AG10803 (cell line): ENCODE data around the gene TNS1.

Experiments used
- DNase-seq: peaks from one replicate; pipeline ENCODE4 v3.0.0; 2010; ENCODE audit warnings: low read depth
- H3K4me3 ChIP-seq: 2 replicates; pipeline ENCODE4 v1.5.1; 2011; ENCODE audit warnings: mild to moderate bottlenecking, low read length, control low read depth
- TF ChIP-seq, protein P1 (sequence below): conservative IDR thresholded peaks from 2 replicates; pipeline ENCODE4 v1.5.1; 2011; ENCODE audit warnings: mild to moderate bottlenecking, low read length, control low read depth, inconsistent platforms

The TNS1 gene

DNA sequence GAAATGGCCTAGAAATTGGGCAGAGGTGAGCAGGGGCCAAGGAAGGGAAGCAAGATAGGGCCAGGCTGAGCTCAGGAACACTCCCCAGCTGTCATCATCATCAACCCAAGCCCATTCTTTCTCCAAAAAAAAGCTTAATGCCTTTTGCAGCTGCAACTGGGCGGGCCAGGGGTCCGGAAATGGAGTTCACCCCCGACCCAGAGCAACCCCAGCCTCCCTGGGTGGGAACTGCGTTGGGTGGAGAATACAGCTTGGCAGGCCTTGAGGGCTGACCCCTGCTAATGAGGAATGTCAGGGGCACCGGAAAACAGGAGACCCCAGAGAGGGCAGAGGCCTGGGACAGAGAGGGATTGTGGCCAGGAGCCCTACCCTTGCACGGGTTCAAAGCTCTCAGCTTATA lies 64.8 kb downstream of the TNS1 start:
- DNase-seq: no peak
- no peak overlapping the region for H3K4me3 ChIP-seq

DNA sequence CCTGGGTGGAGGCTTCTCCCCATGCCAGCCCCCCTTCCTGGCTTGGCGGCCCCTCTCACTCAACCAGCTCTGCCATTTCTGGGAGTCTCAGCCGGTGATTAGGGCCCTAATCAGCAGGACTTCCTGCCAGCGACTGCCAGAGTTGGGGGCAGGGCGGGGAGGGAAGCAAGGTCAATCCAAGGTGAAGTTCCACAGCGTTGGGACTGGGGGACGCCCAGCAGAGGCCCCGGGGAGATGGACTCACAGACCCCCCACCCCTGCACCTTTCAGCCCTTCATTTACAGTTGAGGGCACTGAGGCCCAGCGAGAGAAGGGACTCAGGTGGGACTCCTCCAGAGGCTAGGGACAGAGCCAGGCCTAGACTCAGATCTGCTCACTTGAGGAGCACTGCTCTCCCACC lies 65.3 kb downstream of the TNS1 start:
- H3K4me3 ChIP-seq: no peak overlapping the region
- TF ChIP-seq, protein P1, sequence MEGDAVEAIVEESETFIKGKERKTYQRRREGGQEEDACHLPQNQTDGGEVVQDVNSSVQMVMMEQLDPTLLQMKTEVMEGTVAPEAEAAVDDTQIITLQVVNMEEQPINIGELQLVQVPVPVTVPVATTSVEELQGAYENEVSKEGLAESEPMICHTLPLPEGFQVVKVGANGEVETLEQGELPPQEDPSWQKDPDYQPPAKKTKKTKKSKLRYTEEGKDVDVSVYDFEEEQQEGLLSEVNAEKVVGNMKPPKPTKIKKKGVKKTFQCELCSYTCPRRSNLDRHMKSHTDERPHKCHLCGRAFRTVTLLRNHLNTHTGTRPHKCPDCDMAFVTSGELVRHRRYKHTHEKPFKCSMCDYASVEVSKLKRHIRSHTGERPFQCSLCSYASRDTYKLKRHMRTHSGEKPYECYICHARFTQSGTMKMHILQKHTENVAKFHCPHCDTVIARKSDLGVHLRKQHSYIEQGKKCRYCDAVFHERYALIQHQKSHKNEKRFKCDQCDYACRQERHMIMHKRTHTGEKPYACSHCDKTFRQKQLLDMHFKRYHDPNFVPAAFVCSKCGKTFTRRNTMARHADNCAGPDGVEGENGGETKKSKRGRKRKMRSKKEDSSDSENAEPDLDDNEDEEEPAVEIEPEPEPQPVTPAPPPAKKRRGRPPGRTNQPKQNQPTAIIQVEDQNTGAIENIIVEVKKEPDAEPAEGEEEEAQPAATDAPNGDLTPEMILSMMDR: no peak
- no peak for DNase-seq

More for the DNA sequence above, 64.8 kb downstream of the TNS1 start:
- TF ChIP-seq, protein P1: no peak

DNA sequence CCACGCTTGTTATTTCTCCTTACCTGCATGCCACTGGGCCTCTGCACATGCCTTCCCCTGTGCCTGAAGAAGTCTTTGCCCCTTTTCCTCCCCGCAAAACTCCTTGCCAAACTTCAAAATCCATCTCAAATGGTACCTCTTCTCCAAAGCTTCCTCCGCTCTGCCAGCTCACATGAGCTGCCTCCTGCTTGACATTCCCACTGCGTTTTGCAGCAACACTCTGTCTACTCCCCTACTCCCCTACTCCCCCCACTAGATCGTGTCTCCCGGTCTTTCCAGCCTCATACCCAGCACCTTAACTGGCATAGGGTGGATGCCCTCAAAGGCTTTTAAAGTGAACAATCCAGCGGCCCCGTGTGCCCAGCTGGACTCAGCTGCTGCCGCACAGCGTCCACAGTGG lies 65.8 kb downstream of the TNS1 start:
- H3K4me3 ChIP-seq: peak overlapping the region; percentile 13; the same call in 1 of the 2 replicates
- DNase-seq: no peak
- TF ChIP-seq, protein P1: no peak

DNA sequence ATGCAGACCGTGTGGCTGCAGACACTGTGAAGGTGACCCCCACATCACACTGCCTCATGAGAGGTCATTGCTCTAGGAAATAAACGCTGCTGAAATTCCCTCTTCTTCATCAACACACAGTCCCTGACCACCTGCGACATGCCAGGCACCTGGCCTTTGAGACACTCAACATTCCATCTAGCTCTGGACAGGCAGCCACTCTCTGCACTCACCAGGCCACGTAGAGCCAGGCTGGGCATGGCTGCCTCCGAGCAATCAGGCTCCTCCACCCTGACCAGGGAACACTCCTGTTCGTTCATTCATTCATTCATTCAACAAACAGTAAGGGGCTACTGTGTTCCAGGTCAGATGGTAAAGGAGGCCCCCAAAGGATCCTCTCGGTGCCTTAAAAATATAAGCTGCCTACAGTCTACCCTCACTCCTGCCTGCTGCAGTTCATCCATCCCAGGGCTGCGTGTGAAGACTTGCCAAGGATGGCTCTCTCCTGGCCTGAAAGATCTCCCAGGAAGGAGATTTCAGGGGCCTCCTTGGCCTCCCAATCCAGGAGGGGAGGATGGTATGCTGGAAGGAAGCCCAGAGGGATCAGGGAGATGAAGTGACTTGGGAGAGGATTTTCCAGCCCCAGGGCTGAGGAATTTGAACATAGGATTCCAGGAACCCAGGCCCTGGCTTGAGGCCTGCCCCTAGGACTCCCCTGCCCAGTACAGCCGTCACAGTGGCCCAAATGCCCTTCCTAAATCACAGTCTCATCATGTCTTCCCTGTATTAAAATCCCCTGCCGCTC lies 66.7 kb downstream of the TNS1 start:
- TF ChIP-seq, protein P1: no peak
- DNase-seq: peak; percentile 77
- H3K4me3 ChIP-seq: no peak overlapping the region

DNA sequence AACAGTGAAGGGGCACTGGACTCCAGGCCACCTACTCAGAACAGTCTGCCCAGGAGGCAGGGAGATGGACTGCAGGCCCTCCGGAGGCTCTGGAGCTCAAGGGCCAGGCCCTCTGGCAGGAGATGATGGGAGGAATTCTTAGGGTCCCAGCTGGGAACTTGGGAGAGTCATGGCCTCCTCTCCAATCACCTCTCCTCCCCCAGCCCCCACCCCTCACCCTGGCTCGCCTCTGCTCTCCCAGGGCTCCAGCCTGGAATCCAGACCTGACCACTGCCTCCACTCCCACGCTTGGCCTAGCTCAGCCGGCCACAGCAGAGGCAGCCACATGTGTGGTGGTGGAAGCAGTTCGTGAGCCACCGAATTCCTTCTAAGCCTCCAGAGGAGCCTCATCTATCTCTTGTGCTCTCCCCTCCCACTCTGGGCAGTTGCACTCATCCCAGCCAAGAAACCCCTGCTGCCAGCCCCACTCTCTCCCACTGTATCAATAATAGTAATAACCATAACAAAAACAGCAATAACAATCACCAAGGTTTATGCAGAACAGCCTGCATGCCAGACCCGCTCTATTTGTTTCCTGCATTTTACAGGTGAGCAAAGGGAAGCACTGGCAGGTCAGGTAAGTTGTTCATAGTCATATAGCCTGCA lies 67.4 kb downstream of the TNS1 start:
- TF ChIP-seq, protein P1: no peak
- H3K4me3 ChIP-seq: peak overlapping the region; percentile 22
- DNase-seq: peak; percentile 84

DNA sequence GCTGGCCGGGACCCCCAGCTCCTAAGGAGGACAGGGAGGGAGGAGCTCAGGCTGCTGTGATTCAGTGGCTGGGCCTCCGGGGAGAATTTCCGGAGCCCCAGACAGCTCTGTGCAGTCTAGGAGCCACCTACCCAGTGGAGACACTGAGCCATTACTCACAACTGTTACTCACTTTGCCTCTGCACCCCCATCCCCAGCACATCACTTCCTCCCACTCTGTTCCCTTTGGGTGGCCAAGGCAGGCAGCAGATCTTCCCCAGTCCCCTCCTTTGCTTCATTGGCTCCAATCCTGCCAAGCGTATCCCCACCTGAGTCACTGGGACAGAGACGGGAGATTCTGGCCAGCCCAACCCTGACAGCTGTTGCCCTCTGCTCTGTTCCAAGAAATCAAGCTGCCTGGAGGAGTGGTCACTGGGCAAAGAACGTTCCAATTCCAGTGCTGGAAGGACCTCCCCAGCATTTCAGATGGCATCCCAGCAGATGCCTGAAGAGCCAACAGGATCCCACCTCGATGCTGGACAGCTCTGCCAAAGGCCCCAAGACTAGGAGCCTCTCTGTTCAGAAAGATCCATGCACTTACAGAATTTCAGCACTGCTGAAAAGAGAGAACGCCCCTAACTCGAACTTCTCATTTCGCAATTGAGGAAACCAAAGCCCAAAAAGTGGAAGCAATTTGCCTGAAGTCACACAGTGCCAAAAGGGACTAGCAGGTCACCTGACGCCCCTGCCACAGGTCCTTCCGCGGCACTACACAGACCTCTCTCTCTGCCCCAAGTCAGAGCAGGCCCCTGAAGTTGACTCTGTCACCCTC lies 68.3 kb downstream of the TNS1 start:
- peak overlapping the region; percentile 24; the same call in 1 of the 2 replicates for H3K4me3 ChIP-seq
- TF ChIP-seq, protein P1: 0 out of 2 replicates have a peak, but pooled peaks have one; percentile 11
- DNase-seq: peak; percentile 94
